ENCODE data around the gene ISL2.
"Not testable (repeated sequence)": the region's sequence is repeated elsewhere in the genome, so short reads cannot be mapped to it uniquely, and the experiment has no call there.

ISL2 gene

DNA sequence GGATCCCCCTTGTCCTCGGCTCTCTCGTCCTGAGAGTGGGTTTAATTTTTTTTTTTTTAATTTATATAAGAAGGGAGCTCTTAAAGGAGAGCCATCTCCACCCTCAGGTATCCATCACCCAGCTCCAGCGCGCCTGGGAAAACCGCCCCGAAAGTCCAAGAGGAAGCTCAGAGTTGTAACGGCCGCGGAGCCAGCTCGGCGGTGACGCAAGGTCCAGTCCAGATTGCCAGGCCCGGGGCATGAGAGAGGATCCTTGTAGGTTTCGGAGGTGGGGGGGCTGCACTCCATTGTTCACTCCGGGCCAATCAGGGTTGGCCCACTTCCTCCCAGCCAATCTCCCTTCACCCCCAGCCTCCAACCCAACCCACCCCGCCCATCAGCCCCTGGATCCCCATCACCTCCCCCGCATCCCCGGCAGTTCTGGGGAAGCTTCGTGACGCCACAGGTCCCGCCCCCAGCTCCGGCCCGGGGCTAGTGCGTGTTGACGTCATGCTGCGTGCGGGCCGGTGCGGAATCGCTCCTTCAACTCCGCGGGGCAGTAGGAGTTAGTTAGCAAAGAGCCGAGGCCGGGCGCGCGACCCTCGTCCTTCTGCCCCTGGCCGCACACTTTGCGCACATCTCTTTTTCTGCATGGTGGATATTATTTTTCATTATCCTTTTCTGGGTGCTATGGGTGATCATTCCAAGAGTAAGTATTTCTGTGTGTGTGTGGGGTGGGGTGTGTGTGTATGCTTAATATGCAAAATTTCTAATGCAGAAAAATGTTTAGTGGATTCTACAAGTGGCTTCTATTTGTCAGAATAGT is at the start of gene ISL2:
TSS of gene ISL2 (plus strand) at position 520 of the 805 bp plus-strand sequence. CDS start at position 631, 111 bp downstream.
- peak in 1 of 4 experiments; percentile 23 for DNase-seq

DNA sequence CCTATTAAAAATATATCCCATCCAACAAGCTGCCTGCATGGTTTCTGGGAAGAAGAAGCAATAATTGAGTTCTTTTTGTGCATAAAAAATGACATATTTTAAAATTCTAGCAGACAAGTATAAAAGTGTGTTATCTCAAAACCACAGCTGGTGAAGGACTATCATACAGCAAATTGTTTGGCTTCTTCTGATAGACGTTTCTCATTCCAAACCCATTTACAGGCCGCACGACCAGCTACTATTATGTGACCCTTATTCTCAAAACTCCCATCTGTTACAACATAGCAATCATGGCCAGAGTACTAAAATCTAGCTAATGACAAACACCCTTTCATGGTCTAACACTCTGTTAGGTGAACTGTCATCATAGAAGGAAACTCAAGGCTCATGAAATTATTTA is 47.0 kb upstream of the ISL2 start:
- DNase-seq, result no peak

DNA sequence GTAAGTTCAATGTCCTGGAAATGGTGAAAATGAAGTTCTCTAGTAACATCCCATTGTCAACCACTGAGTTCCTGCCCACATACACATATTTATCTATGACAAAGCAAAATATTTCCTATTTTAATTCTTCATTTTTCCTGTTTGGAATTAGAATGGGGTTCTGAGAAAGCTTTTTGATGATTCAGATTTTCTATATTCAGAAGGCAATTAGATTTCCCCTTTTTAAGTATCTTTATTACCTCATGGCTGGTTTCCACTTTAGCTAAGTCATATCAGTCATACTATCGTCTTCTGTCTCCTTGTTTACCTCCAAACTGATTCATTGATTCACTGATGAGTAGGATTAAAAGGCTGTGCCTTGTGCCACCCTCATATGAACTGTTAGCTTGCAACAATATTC is 43.2 kb upstream of the ISL2 start:
- no peak for DNase-seq

DNA sequence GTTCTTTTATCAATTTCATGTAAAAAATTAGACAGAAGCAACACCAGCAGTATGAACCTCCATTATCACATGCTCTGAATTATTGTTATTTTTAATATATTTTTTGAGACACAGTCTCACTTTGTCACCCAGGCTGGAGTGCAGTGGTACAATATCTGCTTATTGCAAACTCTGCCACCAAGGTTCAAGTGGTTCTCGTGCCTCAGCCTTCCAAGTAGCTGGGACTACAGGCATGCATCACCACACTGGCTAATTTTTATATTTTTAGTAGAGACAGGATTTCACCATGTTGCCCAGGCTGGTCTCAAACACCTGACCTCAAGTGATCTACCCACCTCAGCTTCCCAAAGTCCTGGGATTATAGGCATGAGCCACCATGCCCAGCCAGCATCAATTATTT is 42.1 kb upstream of the ISL2 start:
- DNase-seq, result not testable (repeated sequence)

DNA sequence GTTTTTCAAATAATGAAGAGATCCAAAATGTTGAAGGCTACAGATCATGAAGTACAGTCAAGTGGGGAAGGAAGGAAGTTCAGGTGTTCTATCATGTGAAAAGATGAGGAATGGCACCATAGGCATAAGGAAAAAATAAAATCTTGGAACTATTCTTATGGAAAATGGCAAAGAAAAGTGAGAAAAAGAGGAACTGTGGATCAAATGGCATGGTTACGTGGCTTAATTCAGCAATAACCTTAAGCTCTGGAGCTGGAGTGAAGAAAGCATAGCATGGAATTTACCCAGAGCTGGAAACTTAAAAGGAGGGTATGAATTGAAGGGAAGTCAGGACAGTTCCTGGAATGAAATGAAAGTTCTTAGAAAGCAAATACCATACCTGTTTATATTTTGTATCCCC is 39.7 kb upstream of the ISL2 start:
- DNase-seq, result no peak

DNA sequence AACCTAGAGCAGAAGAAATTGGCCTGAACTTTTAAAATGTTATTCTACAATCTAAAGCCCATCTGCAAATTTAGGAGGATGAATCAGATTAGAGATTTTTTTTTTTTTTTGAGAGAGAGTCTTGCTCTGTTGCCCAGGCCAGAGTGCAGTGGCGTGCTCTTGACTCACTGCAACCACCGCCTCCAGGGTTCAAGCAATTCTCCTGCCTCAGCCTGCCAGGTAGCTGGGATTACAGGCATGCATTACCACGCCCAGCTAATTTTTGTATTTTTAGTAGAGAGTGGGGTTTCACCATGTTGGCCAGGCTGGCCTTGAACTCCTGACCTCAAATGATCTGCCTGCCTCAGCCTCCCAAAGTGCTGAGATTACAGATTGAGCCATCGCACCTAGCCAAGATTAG is 38.6 kb upstream of the ISL2 start:
- not testable (repeated sequence) for DNase-seq

DNA sequence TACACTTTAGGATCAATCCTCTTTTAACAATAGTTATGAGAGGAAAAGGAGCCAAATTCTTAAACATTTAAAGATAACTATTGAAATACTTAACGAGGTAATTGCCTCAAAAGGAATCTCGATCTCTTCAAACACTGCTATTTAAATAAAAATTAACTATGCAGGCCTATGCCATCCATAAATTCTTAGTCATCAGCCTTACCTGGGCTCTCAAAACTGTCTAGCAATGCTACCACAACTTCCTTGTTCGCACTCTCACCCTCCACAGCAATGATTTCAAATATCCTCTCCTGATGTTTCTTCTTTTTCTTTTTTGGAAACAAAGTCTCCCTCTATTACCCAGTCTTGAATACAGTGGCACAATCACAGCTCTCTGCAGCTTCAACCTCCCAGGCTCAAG is 37.6 kb upstream of the ISL2 start:
- no peak for DNase-seq

DNA sequence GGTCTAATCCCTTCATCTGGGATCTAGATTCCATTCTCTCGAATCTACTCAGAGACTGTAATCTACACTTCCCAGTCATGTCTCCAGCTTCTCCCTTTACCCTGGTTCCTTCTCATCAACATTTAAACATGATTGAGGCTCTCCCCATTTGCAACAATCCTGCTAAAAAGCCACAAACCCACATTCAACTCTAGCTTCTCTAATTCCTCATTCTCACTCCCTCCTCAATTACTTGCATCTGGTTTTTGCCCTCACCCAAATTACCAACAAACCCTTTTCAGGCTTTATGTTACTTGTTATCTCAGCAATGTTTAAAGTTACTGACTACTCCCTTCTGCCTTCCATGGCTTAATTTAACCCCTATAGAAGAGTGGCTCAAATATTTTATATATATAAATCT is 36.8 kb upstream of the ISL2 start:
- DNase-seq, result no peak

DNA sequence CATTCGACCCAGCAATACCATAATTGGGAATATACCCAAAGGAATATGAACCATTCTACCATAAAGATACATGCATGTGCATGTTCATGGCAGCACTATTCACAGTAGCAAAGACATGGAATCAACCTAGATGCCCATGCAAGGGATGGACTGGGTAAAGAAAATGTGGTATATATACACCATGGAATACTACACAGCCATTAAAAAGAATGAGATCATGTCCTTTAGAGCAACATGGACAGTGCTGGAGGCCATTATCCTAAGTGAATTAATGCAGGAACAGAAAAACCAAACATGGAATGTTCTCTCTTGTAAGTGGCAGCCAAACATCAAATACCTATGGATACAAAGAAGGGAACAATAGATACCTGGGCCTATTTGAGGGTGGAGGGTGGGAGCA is 32.7 kb upstream of the ISL2 start:
- DNase-seq, result no peak

DNA sequence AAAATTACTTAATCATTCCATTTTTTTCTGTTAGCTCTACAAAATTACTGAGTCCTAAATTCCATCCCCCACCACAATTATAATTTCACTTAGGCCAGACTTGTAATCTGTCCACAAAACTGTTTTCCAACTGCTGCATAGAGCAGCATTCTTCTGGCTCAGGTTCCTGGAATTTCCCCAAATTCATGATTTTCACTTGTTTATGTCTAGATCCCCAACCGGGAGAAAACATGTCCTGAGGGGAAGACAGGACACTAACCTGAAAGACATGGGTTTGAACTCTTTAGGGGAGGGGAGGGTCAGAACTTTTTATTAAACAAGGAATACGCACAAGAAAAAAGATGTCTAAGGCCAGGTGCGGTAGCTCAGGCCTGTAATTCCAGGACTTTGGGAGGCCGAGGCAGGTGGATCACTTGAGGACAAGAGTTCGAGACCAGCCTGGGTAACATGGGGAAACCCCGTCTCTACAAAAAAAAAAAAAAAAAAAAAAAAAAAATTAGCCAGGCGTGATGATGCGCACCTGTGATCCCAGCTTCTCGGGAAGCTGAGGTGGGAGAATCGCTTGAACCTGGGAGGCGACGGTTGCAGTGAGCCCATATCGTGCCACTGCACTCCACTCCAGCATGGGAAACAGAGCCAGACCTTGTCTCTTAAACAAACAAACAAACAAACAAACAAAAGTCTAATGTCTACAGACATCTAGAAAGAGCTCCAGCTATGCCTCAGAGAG is 26.8 kb upstream of the ISL2 start:
- DNase-seq, result no peak

DNA sequence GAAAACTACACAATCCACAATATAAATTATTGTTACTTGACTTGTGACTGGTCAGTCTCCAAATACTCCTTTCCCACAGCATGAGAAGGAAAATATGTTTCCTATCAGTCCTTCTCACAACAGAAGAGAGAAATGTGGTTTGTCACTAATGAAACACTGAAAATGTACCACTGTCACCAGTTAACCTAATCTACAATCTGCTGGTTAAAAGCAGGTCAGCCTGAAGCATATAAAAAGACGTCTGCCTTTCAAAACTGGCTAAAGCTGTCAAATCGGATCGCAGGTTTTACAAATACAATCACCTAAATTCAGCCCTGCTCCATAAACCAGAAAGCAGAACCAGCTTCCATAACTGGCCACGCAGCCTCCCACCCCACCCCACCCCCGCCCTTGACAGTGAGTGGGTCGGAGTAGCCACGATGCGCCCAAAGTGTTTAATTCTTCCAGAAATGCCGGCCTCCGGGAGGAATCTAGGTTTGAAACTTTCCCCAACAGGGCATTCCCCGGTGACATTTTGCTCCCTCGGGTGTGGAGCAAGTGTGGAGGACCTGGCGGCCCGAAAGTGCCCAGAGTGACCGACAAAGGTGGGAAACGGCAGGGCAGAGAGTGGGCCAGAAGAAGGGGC is 26.0 kb upstream of the ISL2 start:
- DNase-seq, result no peak

DNA sequence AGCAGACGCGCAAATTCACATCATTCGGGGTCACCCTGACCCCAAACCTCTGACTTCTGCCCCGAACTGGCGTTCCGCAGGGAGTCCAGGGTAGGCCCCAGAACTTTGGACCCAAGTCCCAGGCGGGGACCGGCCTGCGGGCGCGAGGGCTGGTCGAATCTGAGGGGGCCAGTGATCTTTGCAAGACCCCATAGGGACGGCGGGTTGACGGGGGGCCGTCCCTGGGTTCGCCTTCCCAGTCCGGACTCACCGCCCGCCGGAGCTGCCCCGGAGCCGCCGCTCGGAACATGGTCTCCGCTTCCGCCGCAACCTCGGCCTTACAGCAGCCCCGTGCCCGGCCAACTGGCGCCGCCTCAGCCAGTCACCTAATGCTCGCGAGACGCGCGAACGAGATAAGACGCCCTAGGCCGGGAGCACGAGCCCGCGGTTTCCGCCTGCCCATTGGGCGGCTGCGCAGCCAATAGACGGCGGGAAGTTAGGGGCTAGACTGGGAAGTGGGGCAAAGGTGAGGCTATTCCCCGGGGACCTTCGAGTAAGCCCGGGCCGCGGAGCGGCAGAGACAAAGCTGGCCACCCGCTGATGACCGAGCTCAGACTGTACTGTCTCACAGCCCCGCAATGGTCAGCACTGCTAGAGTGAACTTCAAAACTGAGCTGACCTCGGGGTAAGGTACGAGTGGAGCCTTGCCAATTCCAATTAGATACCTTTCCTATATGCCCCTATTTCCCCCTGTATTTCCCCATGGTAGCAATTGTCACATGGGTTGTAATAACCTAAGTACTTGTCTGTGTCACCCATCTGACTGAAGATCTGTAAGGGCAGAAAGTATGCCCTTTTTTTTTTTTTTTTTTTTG is 25.2 kb upstream of the ISL2 start, which contains the start of gene ETFA:
TSS of gene ETFA (minus strand) at position 370 of the 854 bp plus-strand sequence. CDS start at position 289, 81 bp downstream.
- peak; percentile 80 to 87 (median 83) for DNase-seq

DNA sequence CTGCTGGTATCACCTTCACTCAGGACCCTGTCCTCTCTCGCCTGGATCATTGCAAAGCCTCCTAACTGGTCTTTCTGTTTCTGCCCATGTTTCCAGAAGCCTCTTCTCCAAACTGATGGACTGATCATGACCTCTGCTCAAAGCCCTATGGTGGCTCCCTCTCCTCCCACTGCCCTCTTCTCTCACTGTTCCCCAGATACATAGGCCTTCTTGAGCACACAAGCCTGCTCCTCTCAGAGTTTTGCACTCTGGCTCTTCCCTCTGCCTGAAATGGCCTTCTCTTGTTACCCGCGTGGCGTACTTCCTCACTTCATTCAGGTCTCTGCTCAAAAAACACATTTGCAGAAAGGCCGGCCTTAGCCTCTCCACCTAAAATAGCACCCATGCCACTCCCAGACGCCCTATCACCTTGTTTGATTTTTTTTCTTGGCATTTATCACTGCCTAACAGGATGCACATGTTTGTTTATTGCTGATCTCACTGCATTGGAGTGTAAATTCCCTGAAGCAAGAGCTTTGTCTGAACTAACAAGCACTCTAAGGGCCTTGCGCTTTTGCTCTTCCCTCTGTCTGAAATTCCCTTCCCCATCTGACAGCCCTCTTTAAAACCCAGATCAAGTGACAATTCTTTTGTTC is 23.9 kb upstream of the ISL2 start:
- DNase-seq, result no peak

DNA sequence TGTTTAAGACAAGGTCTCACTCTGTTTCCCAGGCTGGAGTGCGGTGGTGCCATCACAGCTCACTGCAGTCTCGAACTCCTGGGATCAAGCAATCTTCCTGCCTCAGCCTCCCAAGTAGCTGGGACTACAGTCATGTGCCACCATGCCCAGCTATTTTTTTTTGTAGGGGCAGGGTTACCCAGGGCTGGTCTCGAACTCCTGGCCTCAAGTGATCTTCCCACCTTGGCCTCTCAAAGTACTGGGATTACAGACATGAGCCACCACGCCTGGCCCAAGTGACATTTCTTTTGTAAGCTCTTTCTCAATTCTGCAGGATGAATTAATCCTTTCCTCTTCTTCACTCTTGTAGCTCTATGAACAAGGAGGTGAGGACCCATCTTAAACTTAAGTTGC is 23.4 kb upstream of the ISL2 start:
- not testable (repeated sequence) for DNase-seq

DNA sequence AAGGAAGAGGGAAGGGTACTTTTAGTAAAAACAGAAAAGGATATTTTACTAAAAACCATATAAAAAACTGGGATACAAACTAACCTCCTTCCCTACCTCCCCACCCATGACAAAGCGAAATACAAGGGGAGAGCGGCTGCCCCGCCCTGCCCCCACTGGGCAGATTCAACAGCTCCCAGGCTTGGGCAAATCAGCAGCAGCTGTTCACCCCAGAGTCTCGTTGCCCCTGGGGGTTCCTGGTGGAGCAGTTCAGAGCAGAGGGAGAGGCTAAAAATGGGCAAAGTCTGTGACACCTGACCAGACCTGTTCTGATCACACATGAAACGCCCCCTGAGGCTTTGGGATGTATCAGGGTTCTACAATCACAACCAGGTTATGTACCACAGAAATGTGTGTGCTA is 22.8 kb upstream of the ISL2 start:
- no peak for DNase-seq

DNA sequence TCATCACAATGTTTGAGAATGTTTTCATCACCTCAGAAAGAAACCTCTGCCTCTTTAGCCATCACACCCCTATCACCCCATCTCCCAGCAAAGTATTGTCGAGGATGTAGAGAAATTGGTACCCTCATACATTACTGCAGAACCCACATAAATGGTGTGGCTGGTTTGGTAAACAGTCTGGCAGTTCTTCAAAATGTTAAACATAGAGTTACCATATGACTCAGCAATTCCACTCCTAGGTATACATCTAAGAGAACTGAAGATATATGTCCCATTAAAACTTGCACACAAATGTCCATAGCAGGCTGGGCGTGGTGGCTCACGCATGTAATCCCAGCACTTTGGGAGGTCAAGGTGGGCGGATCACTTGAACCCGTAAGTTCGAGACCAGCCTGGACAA is 16.6 kb upstream of the ISL2 start:
- no peak for DNase-seq

DNA sequence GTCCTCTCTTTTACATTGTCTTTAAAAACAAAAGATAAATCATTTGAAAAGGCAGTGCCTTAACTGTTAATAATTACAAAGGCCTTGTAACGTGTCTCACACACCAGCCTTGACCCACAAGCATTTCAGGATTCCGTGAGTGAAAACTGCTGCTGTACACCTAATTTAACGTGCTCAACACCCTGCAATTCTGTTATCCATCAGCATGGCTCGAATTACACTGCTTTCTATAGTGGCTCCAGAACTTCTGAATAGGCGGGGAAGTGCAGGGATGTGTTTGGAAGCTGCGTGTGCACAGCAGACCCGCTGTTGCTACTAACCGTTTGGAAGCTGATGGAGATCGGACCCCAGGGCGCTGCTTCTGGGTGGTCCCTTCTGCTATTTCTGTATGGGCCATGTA is 15.4 kb upstream of the ISL2 start:
- no peak for DNase-seq

DNA sequence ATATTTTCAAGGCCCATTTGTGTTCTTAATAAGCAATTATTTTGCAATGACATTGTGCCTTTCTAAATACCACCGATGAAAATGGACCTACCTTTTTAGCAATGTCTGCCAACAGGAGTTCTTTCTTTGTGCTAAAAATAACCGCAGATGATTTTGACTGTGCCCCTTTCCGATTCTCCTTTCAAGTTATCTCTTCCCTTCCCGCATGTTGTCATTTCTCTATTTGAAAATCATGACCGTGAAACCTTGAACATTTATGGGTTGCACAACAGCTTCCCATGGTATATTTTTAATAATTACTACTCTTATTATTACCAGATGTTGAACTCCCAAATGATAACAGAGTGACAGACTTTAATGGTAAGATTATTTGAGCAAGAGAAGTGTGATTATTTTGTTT is 15.0 kb upstream of the ISL2 start:
- no peak for DNase-seq

DNA sequence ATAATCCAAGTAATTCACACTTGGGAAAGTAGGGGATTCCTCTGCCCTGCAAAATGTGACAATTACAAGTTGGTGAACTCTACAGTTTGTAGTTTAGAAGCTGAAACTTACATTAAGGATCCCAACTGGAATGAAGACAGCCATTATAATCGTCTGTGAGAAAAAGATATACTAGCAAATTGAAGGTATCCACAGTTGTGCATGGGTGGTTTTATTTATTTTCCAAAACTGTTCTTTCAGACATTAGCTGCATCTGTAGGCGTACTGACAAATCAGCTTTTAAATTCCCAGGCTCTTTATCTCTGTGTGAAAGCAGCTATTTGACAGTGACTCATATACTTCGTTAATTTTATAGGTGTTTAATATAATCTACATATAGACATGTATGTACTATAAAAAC is 12.5 kb upstream of the ISL2 start:
- no peak for DNase-seq

DNA sequence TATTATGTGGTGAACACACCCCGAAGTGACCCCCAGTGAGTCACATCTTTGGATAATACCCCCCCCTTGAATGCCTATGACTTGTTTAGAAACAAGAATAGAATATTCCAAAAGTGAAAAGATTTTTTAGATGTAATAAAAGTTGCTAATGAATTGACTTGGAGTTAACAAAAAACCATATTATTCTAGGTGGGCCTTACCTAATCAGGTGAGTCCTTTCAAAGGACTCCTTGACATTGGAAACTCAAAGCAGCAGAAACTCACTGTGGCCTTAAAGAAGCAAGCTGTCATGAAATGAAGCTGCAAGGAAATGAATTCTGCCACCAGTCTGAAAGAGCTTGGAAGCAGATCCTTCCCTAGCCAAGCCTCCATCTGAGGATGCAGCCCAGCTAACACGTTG is 10.9 kb upstream of the ISL2 start:
- no peak for DNase-seq

DNA sequence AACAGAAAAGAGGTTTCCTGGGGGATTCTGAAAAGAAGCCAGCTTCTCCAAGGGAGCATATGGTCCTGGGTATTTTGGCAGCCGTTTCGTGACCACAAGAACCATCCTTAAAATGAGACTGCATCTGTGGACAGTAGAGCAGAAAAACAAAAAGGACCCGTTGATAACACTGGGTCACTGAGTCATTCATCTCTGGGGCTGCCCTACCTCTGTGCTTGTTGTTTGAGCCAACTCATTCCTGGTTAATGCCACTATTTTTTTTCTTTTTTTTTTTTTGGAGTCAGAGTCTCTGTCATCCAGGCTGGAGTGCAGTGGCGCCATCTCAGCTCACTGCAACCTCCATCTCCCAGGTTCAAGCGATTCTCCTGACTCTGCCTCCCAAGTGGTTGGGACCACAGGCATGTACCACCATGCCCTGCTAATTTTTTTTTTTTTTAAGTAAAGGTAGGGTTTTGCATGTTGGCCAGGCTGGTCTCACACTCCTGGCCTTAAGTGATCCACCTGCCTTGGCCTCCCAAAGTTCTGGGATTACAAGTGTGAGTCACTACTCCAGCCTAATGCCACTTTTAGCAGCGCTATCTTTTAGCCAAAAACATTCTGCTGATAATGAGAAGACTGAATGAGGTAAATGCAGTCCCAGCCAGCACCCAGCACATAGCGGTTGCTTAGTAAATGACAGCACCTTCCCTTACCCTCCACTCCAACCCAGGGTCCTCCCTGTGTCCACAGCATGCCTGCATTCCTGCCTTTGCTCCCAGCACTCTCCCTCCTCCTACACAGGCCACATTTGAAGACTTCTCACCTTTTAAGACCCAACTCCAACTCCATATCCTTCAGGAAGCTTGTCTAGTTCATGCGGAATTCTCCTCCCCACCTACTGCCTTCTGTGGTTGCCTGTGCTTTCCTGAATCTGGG is 9.1 kb upstream of the ISL2 start:
- DNase-seq, result no peak
